ENCODE measurements around the gene SLC2A10. TPM values are rescaled to one million over a fixed set of nuclear protein-coding genes. Genes with fewer than 3 reads are reported as not detected.

Gene SLC2A10
- total and polyA plus RNA-seq, 2 experiments from 2014 or later, result 4.9 to 14.6 TPM

- TF ChIP-seq JUNB (IDR thresholded peaks at IDR 0.05; ENCODE audit: unreplicated experiment), result no peak
Observed at GRCh38 chr20:46722450-46722849, 13.0 kb downstream of the SLC2A10 start (continued).

- Mint-ChIP-seq H3K9me3 (peaks cover 15% of the 10 kb centered on the region; the same call in 2 of the 3 replicates), H3K4me1 (no peaks in the 10 kb centered on the region), H3K27me3 (ENCODE audit: insufficient read depth, low read depth, poor library complexity) (peaks cover 4% of the 10 kb centered on the region), H3K27ac (no peak overlapping the region), H3K4me3 (no peak overlapping the region), H3K36me3 (ENCODE audit: low read depth) (peaks cover 26% of the 10 kb centered on the region)
- TF ChIP-seq EZH2phosphoT487 (IDR thresholded peaks at IDR 0.05; ENCODE audit: unreplicated experiment), result no peak
- no peak for TF ChIP-seq ZNF462 (CRISPR knock-in tag; IDR thresholded peaks at IDR 0.05)
- TF ChIP-seq POLR2AphosphoS5 (IDR thresholded peaks at IDR 0.05; ENCODE audit: low read depth), result no peak
- no peak for TF ChIP-seq JUNB (IDR thresholded peaks at IDR 0.05; ENCODE audit: unreplicated experiment)
- no peak for TF ChIP-seq ZNF114 (CRISPR knock-in tag; IDR thresholded peaks at IDR 0.05)
- no peak for TF ChIP-seq CTCF (conservative IDR thresholded peaks at IDR 0.05; ENCODE audit: low read depth in 2 of 2)
- TF ChIP-seq EZH2 (IDR thresholded peaks at IDR 0.05; ENCODE audit: low read depth, unreplicated experiment), result no peak
- no peak for TF ChIP-seq NANOG (IDR thresholded peaks at IDR 0.05; ENCODE audit: borderline replicate concordance)
- no peak for TF ChIP-seq ZNF331 (CRISPR knock-in tag; IDR thresholded peaks at IDR 0.05; ENCODE audit: low read depth)
- TF ChIP-seq STAT1 (IDR thresholded peaks at IDR 0.05; ENCODE audit: unreplicated experiment), result no peak
- no peak for TF ChIP-seq REST (IDR thresholded peaks at IDR 0.05; ENCODE audit: unreplicated experiment)
- TF ChIP-seq ETS1 (IDR thresholded peaks at IDR 0.05), result no peak
- no peak for TF ChIP-seq CREB1 (CRISPR knock-in tag; IDR thresholded peaks at IDR 0.05; ENCODE audit: low read depth)
- Histone ChIP-seq H3F3A (replicated peaks; ENCODE audit: low read depth) (no peaks in the 10 kb centered on the region), H3K79me2 (replicated peaks; ENCODE audit: insufficient read depth) (no peaks in the 10 kb centered on the region), H2AFZ (no peak overlapping the region), H3K4me2 (no peak overlapping the region), H3K9me2 (ENCODE audit: insufficient read depth) (peaks cover 12% of the 10 kb centered on the region; the same call in 1 of the 2 replicates), H3K4me3 (no peak overlapping the region), H3K27me3 (ENCODE audit: insufficient read depth) (no peaks in the 10 kb centered on the region), H3K4me1 (ENCODE audit: insufficient read depth) (no peaks in the 10 kb centered on the region), H4K20me1 (replicated peaks; ENCODE audit: insufficient read depth) (no peaks in the 10 kb centered on the region), H3K36me3 (ENCODE audit: insufficient read depth) (0 out of 2 replicates have a peak, but pooled peaks cover 2% of the 10 kb centered on the region), H3K27ac (ENCODE audit: low read depth) (no peak overlapping the region)
- ATAC-seq (no peak), DNase-seq (ENCODE audit: low spot score) (no peak)
Observed at GRCh38 chr20:46723039-46723438, 13.6 kb downstream of the SLC2A10 start.

Data from GM23338 (cell line).